ENCODE data around the gene ZFPL1.

DNA sequence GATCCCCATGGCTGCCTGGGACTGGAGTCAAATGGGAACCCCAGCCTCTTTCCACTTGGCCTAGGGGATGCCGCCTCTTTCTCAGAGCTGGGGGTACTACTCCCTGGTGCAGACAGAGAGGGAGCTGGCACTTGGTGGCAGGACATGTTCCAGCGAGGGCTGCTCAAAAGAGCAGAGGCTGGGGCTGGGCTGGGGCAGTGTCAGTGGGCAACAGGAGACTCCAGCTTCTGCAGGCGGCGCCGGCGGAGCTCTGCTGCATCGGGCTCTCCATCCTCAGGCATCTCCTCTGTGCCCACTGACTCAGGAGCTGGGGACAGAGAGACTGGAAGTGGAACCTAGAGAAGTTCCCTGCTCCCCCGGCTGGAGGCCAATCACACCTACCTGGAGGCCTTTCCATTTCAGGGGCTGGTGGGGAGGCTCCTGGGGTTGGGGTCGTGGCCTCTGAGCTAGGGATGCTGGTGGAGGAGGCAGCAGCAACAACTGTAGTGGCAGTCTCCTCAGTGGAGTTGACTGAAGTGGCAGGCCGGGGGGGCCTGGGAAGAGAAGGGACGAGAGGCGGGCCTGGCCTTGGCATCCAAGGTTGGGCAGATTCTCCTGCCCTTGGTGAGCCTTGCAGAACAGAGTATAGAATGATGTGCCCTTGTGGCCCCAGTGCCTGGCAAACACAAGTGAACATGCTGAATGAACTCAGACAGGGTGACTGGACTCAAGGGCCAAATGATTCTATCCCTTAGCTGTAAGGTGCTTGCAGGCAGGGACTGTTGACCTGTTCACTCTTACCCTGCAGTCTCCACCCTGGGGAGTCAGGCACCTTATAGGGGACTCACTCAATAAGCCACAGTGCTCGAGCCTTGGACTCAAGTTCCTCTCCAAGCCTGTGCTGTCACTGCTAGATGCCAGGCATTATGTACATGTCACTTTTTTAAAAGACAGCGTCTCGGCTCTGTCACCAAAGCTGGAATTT lies 44.4 kb downstream of the ZFPL1 start:
- TF ChIP-seq, protein P1, sequence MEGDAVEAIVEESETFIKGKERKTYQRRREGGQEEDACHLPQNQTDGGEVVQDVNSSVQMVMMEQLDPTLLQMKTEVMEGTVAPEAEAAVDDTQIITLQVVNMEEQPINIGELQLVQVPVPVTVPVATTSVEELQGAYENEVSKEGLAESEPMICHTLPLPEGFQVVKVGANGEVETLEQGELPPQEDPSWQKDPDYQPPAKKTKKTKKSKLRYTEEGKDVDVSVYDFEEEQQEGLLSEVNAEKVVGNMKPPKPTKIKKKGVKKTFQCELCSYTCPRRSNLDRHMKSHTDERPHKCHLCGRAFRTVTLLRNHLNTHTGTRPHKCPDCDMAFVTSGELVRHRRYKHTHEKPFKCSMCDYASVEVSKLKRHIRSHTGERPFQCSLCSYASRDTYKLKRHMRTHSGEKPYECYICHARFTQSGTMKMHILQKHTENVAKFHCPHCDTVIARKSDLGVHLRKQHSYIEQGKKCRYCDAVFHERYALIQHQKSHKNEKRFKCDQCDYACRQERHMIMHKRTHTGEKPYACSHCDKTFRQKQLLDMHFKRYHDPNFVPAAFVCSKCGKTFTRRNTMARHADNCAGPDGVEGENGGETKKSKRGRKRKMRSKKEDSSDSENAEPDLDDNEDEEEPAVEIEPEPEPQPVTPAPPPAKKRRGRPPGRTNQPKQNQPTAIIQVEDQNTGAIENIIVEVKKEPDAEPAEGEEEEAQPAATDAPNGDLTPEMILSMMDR (IDR thresholded peaks at IDR 0.05; ENCODE audit: insufficient read depth, low read depth, low read length): no peak
- TF ChIP-seq EZH2 (IDR thresholded peaks at IDR 0.05; ENCODE audit: insufficient read depth, low read length): no peak

Measured in astrocyte (in vitro differentiated cells and primary cell).